ENCODE results near the gene PLEKHG5. TPM values are rescaled to one million over a fixed set of nuclear protein-coding genes. Genes with fewer than 3 reads are reported as not detected.
A peak's percentile ranks its signal among the peaks of the same experiment; 100 is the strongest.
"Not testable (repeated sequence)": the region's sequence is repeated elsewhere in the genome, so short reads cannot be mapped to it uniquely, and the experiment has no call there.

The PLEKHG5 gene
- total and polyA plus RNA-seq, 9 donors: 2.0 to 13.1 (median 9.4) TPM

DNA sequence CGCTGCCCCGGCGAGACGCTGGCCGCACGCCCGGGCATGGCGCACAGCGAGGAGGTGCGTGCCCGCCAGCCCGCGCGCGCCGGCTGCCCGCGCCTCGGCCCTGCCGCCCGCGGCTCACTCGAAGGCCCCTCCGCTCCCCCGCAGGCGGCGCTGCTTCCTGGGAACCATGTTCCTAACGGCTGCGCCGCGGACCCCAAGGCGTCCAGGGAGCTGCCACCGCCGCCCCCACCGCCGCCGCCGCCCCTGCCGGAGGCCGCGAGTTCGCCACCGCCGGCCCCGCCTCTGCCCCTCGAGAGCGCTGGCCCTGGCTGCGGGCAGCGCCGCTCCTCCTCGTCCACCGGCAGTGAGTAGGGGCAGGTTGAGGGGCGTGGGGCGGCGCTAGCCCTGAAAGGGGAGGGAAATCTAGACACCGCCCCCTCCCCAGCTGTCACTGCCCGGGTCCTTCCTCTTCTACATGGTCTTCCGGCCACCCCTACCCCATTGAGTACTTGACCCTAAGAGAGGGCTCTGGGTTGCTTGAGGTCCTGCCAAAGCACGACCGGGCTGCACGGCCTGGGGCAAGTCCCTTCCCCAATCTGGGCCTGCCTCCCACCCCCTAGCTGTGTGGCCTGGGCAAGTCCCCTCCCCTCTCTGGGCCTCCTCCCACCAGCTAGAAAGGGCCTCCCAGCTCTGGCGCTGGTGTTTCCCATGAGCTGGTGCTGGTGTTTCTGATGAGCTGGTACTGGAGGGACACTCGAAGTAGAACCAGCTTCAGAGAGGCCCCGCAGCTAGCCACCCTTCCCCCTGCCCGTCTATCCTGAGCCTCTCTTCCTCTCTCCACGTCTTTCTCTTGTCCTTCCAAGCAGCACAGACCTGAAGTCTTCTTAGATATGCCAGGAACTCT lies 42.5 kb downstream of the PLEKHG5 start:
- Histone ChIP-seq H3K4me1 (ENCODE audit: insufficient read depth) (no peaks in the 10 kb centered on the region), H3K27ac (no peak overlapping the region), H3K4me3 (no peak overlapping the region), H3K27me3 (no peaks in the 10 kb centered on the region), H3K9me3 (no peaks in the 10 kb centered on the region), H3K36me3 (no peaks in the 10 kb centered on the region)
- DNase-seq: peak in 2 of 5 donors; percentile 44 to 50
- WGBS, 3 donors: 2 to 8% (median 3%) methylated on average over 23 to 66 of the region's 66 CpGs
- intact Hi-C loops (cut with DNase I): no loop called here
- TF ChIP-seq, protein P1, sequence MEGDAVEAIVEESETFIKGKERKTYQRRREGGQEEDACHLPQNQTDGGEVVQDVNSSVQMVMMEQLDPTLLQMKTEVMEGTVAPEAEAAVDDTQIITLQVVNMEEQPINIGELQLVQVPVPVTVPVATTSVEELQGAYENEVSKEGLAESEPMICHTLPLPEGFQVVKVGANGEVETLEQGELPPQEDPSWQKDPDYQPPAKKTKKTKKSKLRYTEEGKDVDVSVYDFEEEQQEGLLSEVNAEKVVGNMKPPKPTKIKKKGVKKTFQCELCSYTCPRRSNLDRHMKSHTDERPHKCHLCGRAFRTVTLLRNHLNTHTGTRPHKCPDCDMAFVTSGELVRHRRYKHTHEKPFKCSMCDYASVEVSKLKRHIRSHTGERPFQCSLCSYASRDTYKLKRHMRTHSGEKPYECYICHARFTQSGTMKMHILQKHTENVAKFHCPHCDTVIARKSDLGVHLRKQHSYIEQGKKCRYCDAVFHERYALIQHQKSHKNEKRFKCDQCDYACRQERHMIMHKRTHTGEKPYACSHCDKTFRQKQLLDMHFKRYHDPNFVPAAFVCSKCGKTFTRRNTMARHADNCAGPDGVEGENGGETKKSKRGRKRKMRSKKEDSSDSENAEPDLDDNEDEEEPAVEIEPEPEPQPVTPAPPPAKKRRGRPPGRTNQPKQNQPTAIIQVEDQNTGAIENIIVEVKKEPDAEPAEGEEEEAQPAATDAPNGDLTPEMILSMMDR (IDR thresholded peaks at IDR 0.05): no peak
- no peak for TF ChIP-seq POLR2A (IDR thresholded peaks at IDR 0.05)
- TF ChIP-seq EP300 (IDR thresholded peaks at IDR 0.05): no peak

DNA sequence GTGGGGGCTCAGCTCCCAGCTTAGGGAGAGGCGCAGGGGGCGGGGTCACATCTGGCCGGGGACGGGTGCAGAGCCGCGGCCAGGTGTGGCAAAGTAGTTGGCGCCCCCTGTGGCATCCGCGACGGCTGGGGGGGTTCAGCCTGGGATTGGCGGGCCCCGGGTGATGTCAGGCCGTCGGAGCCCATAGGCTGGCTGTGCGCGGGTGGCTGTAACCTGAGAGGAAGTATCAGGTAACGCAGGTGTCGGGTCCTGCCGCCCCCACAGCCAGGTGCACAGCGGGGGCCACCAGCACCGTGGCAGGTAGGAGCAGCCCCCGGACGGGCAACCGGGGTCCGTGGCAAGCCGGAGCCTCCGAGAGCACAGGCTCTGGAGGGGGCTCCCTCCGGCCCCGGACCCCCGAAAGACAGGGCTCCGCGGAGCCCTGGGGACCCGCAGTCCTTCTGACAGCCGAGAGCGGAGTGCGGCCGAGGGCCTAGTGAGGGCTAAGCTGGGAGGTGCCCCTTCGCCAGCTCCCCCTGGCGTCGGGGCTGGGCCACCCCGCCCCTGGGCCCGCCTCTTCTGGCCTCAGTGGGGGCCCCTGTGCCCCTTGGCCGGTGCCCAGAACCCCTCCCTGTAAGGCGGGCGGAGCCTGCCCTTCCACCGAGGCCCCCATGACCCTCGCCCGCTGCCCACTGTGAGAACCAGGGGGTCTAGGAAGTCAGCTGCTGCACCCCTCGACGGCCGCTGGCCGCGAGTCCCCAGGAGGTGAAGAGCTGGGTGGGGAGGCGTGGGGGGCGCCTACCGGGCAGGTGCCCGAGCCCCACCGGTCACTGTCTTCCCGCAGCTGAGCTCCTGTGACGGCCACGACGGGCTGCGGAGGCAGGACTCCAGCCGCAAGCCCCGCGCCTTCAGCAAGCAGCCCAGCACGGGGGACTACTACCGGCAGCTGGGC lies 43.4 kb downstream of the PLEKHG5 start:
- TF ChIP-seq, protein P1 (IDR thresholded peaks at IDR 0.05): no peak
- TF ChIP-seq EP300 (IDR thresholded peaks at IDR 0.05) (no peak), POLR2A (IDR thresholded peaks at IDR 0.05) (no peak)
- WGBS, 3 donors: 1 to 2% (median 1%) methylated on average over 27 to 68 of the region's 68 CpGs
- intact Hi-C loops (cut with DNase I): no loop called here
- DNase-seq: no peak
- Histone ChIP-seq H3K36me3 (no peaks in the 10 kb centered on the region), H3K9me3 (no peaks in the 10 kb centered on the region), H3K4me3 (no peak overlapping the region), H3K4me1 (ENCODE audit: insufficient read depth) (no peaks in the 10 kb centered on the region), H3K27ac (no peak overlapping the region), H3K27me3 (no peaks in the 10 kb centered on the region)

DNA sequence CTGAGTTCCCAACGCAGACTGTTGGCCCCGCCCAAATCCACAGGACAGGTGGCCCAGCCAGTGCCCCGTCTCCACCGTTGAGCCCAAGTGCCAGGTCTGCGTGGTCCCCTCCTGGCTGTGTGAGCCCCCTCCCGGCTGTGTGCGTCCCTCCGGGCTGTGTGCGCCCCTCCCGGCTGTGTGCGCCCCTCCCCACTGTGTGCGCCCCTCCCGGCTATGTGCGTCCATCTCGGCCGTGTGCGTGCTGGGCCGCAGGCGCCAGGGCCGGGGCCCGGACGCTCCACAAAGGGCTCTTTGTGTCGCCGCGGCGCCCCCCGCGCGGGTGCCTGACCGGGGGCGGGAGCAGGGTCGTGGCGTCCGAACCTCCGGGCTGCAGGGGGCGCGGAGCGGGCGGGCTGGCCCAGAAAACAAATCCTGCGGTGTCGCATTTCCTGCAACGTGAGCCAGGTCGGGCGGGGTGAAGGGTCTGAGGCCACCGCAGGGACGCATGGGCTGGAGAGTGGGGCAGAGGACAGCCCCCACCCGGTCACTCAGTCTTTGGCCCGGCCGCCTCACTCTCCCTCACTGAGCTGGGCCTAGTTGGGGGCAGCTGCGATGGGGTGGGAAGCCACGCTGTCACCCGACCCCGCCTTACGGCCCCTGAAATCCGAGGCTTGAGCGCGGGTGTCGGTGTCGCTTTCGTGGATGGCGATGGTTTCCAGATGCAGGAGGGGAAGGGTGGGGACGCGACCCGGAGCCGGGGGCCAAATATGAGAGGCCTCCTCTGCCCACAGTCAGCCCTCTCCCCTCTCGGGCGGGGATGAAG lies 44.2 kb downstream of the PLEKHG5 start:
- H3K27me3 ChIP-seq: no peaks in the 10 kb centered on the region
- intact Hi-C loops (cut with DNase I): no loop called here
- 2 to 4% (median 2%) methylated on average over 38 to 67 of the region's 67 CpGs for WGBS, 3 donors

DNA sequence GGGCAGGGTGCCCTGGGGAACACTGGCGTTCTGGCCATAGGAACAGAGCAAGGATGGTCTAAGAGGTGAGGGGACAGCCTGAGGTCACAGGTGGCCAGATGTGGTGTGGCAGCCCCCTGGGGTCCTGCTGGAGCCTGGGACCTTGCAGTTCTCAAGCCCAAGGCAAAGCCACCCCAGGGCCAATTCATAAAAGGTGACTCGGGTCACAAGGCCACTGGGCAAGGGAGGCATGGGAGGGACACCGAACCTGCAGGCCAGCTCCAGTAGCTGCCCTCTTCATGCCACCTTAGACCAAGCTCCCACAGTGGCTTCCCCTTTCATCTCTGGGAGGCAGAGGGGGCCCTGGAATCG lies 44.8 kb downstream of the PLEKHG5 start:
- Histone ChIP-seq H3K9me3 (no peaks in the 10 kb centered on the region), H3K36me3 (no peaks in the 10 kb centered on the region), H3K27ac (no peak overlapping the region), H3K4me3 (no peak overlapping the region), H3K4me1 (ENCODE audit: insufficient read depth) (no peaks in the 10 kb centered on the region), H3K27me3 (no peaks in the 10 kb centered on the region)
- intact Hi-C loops (cut with DNase I): no loop called here
- 55 to 59% (median 57%) methylated on average over 4 of the region's 4 CpGs for WGBS, 3 donors
- no peak for TF ChIP-seq POLR2A (IDR thresholded peaks at IDR 0.05)
- DNase-seq: no peak

More for the DNA sequence above, 44.2 kb downstream of the PLEKHG5 start:
- H3K9me3 ChIP-seq: no peaks in the 10 kb centered on the region
- no peak overlapping the region for H3K27ac ChIP-seq
- DNase-seq: no peak
- no peaks in the 10 kb centered on the region for H3K4me1 ChIP-seq (ENCODE audit: insufficient read depth)
- no peak overlapping the region for H3K4me3 ChIP-seq
- no peaks in the 10 kb centered on the region for H3K36me3 ChIP-seq
- TF ChIP-seq EP300 (IDR thresholded peaks at IDR 0.05): no peak

DNA sequence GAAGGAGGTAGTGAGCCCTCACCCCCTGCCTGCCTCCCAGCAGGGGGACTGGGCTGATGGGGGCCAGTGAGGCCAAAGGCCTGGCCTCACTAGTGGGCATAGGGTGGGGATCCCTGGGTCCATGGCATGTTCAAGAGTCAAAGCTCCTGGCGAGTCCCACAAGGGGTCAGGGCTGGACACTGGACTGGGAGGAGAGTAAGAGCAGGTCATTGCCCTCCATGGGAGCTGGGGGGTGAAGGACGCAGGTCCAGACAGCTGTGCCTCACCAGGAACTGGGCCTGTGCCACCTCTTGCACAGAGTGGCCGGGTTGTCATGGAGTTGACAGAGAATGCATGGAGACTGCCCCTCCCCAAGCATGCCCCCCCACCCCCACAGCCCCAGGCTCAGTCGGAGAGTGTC lies 45.5 kb downstream of the PLEKHG5 start:
- H3K9me3 ChIP-seq; H3K27ac ChIP-seq; DNase-seq; H3K27me3 ChIP-seq; H3K4me1 ChIP-seq (ENCODE audit: insufficient read depth); H3K36me3 ChIP-seq; intact Hi-C loops (cut with DNase I); H3K4me3 ChIP-seq: not testable (repeated sequence)
- WGBS, 3 donors: 70 to 75% (median 75%) methylated on average over 3 to 4 of the region's 4 CpGs
